IPS-NIHi7 (cell line): ENCODE results near the gene C9orf43.
"Not testable (repeated sequence)": the region's sequence is repeated elsewhere in the genome, so short reads cannot be mapped to it uniquely, and the experiment has no call there.

Experiments used
- DNase-seq: peaks from one replicate; pipeline ENCODE4 v3.0.0; 2012; ENCODE audit warnings: mixed read lengths; ENCODE audit errors: extremely low spot score

C9orf43 gene

DNA sequence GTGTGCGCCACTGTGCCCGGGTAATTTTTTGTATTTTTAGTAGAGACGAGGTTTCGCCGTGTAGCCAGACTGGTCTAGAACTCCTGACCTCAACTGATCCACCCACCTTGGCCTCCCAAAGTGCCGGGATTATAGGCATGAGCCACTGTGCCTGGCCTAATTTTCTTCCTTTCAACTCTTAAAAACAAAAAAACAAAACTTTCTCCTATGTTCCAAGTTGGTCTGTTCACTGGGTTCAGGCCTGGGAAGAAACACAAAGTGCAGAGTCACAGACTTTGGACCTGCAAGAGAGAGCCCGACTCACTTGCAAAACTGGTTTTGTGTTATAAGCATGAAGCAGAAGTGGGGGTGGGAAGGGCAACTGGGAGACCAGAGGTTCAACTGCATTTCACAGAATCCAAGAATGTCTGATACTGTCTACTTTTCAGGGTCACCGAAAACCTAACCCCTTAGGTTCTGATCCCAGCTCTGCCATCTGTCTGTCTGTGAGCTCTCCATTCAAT, 28.6 kb upstream of the C9orf43 start:
- no peak for DNase-seq

DNA sequence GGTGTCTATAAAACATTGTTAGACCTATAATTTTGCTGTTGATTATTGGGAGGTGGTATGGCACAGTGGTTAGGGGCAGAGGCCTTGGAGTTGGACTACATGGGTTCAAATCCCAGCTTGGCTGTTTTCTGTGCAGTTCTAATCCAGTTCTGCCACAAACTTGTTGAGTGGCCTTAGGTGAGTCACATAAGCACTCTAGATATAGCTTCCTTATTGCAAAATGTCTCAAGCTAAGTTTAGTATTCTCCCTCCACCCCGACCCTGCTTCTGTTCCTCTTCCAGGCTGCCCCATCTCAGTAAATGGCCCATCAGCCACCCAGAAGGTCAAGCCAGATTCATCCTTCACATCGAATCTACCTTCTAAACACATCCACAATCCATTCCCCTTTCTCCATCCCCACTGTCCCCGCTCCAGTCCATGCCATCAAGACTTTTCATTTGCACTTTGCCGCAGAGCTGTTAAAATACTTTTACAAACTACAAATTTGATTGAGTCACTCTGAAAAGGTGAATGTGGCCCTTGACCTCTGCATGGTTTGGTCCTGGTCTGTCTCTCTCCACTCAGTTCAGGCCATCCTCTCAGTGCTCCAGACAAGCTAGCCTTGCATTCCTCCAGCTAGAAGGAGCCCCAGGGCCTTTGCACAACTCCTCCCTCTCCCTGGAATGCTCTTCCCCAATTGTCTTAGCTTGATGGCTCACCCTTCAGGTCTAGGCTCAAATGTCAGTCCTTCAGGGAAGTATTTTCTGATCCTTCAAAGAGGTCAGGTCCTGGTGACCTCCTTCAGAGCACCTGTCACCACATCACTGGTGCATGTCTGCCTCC, 23.8 kb upstream of the C9orf43 start:
- DNase-seq = no peak

DNA sequence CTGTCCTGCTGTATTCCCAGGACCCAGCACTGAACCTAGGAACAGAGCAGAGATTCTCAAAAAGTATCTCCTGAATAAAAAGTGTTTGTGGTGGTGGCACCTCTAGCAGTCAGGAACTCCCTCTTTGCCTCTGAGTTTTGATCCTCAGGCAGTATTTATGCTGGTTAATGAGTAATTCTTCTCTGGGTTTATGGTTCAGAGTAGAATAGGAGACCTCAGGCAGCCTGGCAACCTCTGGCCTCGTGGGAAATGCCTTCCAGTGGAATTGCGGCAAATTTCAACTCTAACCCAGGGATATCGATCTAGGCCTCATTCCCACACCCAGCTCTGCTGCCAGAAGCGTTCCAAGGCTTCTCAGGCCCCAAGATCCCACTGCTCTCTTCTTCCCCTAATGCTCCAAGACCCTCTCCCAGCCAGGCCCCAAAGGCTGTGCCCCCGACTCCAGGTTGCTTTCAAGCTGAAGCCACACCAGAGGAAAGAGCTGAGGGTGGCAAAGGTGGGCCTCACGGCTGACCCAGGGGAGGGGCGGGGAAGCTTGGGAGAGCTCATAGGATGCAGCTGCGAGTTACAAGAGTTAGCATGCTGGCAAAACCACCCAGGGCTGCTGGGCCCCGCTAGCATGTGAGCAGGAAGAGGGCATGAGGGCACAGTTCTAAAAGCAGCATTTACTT, 22.9 kb upstream of the C9orf43 start:
- DNase-seq = no peak

DNA sequence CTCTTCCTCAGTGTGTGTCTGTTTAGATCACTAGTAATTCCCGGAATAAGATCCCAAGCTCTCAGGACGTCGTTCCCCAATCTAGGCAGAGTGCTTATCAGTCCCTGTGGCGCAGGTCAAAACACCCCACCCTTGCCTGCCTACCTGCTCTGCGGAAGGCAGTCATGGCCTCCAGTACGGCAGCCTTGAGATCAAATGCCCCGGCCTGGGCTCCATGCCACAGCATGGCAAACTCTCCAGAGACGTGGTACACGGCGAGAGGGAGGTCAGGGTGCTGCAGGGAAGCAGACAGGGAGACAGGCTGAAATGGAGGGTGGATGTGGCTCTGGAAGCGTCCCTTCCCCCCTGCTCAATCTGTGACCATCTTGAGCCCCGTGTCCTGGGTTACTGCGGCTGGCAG, 21.7 kb upstream of the C9orf43 start:
- DNase-seq = no peak

DNA sequence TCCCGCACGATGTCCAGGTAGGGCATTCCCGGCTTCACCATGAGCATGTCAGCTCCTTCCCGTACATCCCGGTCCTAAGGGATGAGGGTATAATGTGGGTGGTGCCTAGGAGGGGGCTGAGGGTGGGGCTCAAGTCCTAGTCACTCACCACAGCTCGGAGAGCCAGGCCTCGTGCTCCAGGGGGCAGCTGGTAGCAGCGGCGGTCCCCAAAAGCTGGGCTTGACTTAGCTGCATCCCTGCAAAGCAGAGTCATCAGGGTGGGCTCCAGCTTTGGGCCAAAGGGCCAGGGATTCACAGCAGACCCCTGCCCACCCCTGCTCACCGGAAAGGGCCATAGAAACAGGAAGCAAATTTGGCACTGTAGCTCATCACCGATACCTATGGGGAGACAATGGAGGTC, 21.1 kb upstream of the C9orf43 start:
- no peak for DNase-seq

DNA sequence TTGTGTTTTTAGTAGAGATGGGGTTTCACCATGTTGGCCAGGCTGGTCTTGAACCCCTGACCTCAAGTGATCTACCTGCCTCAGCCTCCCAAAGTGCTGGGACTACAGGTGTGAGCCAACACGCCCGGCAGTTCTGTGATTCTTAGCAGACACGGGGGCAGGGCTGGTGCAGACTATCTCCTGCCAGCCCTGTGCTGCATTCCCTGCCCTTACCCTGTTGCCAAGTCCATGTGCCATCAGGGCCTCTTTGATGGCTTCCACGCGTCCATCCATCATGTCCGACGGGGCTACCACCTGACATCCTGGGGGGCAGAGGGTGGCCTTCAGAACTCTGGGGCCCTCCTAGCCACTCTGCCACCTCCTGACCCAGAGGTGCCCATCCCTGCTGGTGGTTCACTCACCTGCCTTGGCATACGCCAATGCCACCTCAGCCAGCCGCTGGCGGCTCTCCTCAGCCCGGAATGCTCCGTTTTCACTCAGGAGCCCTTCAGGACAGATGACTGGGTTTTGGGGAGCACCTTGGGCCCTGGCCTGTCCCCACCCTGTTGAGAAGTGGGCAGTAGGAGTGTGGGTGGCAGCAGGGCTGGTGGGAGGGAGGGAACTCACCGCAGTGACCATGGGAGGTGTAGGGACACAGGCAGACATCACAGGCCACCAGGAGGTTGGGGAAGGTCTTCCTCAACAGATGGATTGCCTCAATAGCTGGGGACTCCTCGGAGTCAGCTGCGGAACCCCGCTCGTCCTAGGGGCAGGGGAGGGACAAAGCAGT, 20.2 kb upstream of the C9orf43 start:
- no peak for DNase-seq

DNA sequence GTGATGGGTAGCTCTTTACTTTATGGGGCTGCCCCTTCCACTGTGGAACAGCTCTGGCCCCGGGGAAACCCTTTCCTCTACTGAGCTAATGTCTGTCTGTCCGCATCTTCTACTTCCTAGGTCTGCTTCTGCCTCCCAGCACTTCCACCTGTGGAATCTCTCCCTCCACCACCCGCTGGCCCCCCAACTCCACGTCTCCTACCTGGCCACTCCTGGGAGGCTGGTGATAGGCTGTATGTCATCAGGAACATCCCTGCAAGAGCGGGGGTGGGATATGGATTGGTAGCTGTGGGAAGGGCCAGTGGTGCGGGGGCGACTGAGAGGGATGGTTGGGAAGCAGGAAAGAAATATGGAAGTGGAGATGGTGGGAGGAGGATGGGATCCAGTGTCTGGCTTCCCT, 18.6 kb upstream of the C9orf43 start:
- DNase-seq = no peak

DNA sequence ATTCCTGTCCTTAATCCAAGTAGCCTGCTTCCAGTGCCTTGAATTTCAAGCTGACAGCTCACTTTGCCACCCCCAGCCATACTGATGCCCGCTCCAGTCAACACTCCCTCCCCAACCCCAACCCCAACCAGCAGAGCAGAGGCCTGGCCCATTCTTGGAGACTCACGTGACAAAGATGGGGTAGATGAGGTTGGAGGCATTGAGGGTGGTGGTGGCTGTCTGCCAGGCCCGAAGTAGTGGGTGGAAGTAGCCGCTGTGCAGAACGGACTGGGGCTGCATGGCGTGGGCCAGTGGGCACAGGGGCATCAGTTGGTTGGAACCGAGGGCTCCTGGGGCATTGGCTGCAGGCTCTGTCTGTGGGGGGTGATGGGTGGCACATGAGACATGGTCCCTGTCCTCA, 17.3 kb upstream of the C9orf43 start:
- DNase-seq = no peak

DNA sequence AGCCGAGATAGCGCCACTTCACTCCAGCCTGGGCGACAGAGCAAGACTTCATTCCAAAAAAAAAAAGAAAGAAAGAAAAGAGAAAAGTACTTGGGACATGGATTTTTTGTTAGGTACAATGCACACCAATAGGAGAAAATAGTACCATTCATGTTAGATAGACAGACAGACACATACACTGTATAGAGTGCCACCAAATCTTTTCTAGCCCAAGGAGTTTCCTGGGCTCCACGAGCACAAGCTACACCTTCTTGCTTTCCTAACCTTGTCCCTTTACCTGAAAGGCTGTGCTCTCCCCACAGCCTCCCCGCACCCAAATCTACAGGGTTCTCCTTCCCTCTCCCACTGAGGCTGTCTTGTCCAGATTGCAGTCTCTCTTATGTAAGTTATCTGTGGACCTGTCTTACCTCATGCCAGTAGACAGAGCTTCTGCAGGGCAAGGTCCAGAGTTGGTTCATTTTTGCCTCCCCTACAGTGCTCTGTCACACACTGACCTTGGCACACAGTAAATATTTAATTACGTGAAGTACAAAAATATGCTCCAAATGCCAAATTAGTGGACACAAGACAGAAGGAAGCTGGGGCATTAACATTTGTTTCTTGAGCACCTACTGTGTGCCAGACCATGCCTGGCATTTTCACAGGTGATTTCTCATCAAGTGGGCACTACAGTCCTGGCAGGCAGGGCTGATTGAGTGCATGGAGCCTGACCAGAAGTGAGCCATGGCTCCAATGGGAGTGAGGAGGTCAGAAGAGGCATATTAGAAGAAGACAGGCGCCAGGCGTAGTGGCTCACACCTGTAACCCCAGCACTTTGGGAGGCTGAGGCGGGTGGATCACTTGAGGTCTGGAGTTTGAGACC, 15.3 kb upstream of the C9orf43 start:
- no peak for DNase-seq

DNA sequence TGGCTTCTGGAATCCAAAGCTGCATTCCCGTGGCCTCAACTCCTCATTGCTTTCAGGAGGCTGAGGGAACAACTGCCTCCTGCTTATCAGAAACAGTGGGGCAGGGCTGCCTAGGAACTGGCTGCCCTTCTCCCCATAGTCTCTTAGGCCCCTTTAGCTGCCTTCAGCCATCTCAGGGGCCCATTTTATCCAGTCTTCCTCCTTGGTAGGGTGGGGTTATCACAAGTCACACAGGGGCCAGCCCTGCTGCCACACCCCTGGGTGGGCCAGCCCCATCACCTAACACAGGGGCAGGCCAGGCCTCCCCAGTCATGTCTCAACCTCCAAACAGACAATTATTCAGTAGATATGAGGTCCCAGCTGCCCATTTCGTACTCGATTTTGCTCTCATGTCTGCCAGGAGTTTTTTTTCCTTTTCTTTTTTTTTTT, 13.3 kb upstream of the C9orf43 start:
- no peak for DNase-seq

DNA sequence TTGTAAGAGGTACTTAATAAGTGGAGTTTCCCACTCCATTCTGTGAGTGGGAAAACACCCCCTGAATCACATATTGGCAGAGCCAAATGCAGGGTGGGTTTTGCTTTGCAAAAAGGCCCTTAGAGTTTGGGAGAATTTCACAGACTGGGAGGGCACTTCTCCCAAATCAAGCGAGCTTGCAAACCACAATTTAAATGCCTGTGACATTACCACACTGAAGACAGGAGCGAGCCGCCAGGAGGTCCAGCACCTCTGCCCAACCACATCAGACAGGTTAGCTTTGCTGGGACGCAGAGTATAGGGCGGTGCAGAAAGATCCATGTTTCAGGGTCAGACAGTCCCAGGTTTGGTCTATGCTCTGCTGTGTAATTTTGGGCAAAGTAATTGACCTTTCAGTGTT, 11.8 kb upstream of the C9orf43 start:
- DNase-seq = no peak

DNA sequence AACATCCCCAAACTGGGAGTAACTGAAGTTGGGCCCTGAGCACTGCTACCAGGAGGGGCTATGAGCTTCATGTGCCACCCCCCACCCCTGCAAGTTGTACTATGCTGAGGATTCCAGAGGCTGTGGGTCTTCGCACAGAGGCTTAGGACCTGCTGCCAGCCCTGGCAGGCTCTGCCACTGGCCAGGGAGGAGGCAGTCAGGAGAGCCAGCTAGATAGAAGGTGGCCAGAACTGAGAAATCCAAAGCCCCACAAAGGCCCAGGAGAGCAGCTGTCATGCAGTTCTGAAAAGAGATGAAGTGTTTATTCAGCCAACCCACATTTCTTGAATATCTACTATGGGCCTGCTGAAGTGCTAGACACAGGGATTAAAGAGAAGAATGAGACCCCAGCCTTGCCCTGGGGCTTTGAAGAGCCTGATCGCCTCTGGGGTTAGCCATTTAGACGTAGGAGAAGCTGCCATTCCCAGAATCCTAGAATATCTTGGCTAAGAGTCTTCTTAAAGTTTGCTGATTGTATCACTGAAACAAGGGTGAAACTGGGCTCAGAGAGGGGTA, 10.8 kb upstream of the C9orf43 start:
- no peak for DNase-seq

DNA sequence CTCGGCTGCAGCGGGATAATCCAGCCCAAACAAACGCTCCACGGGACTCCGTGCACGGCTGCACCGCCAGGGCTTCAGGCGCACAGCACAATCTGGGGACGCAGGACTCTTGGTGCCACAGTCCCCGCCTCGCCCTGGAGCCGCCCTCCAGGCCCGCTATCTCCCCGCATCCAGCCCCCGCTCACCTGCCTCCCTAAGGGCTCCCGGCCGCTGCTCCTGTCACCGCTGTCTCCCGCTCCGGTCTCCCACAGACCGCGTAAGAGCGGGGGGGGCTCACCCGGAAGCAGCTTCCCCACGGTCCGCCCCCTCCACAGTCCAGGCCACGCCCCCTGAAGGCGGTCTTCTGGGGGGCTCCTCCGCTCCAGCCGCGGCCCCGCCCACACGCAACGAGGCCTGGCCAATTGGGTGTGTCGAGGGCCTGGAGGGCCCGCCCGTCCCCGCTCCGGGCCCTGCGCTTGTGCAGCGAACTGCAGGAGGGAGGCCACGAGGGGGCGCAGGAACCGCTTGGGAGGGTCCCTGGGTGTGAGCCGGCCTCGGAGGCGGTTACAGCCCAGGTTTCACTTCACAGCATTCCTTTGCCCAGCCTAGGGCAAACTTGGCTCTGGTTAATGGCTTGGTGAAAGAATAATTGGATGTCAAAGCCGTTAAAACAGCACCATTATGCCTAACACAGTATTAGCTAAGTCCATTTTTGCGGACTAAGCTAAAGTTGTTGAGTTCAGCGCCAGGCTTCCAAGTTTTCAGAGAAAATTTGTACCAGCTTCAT, 9.3 kb upstream of the C9orf43 start, which contains the start of gene ALAD:
Gene ALAD, minus strand, starts transcription at position 258 of the 766 bp plus-strand sequence. CDS start 7,725 bp downstream, outside the sequence.
- peak; percentile 100 for DNase-seq

DNA sequence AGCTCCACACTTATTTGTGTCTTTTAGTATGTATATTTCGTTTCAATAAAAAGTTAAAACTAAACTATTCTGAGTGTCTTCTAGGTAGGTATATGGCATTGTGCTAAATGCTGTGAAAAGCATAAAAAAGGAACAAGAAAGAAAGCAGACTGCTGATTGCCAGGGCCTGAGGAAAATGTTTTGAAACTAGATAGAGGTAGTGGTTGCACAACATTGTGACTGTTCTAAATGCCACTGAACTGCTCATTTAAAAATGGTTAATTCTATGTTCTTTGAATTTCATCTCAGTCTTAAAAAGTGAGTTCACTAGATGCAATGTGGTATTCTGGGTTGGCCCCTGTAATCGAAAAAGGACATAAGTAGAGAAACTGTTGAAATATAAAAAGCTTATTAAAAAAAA, 6.9 kb upstream of the C9orf43 start:
- DNase-seq = no peak

DNA sequence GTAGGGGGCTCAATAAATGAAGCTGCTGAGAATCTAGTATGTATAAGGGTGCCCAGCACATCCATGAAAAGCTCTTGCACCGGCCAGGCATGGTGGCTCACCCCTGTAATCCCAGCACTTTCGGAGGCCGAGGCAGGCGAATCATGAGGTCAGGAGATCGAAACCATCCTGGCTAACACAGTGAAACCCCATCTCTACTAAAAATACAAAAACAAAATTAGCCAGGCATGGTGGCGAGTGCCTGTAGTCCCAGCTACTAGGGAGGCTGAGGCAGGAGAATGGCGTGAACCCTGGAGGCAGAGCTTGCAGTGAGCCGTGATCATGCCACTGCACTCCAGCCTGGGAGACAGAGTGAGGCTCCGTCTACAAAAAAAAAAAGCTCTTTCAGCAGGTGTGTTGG, 4.2 kb upstream of the C9orf43 start:
- not testable (repeated sequence) for DNase-seq

DNA sequence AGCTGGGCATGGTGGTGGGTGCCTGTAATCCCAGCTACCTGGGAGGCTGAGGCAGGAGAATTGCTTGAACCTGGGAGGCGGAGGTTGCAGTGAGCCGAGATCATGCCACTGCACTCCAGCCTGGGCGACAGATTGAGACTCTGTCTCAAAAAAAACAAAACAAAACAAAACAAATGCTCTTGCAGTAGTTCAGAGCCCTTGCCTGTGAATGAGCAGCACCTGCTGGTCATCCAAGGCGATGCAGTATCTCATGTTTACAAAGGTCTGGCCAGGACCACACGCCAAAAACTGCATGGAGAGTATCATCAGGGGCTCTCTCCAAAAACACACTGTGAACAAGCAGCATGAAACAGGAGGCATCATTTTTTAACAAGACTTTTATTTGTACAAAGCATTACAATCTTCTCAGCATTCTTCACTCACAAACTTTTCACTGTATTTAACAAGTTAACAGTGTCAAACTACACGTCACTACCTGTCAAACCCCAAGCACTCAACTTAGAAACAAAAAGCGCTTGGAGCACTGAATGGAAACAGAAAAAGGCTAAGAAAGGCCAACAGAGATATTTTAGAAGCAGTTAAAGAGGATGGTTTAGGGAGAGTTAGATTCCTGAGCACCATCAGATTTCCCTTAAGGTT, 3.6 kb upstream of the C9orf43 start:
- DNase-seq = peak; percentile 51

DNA sequence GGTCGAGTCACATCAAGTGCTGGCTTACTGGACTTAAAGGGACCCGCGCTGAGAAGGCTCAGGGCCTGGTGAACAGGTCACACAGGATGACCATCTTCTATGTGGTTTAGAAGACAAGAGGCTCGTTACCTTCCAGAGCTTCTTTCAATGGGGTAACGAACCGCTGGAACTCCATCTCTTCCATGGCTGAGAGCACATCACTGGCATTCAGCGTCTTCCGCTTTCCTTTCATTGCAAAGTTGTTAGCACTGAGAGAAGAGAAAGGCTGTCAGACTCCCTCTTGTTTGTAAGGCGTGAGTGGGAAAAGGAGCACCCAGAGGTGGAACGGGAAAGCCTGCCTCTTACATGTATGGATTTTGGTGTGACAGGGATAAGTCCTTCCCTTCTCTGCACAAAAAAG, 1.1 kb upstream of the C9orf43 start:
- DNase-seq = no peak

DNA sequence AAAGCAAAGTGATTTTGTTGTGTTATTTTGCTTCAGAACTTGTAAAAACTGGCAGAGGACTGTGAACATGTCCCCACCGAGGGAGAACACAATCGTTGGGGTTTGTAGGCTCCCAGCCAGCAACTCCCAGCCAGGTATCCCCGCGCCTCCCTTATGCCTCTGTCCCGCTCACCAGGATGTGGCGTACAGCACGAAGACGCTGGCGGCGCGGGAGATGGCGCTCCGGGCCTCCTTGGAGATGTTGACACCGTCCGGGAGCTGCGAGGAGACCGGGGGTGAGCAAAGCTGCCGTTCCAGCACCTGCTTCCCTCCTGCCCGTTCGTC, 702 bp upstream of the C9orf43 start:
- no peak for DNase-seq

DNA sequence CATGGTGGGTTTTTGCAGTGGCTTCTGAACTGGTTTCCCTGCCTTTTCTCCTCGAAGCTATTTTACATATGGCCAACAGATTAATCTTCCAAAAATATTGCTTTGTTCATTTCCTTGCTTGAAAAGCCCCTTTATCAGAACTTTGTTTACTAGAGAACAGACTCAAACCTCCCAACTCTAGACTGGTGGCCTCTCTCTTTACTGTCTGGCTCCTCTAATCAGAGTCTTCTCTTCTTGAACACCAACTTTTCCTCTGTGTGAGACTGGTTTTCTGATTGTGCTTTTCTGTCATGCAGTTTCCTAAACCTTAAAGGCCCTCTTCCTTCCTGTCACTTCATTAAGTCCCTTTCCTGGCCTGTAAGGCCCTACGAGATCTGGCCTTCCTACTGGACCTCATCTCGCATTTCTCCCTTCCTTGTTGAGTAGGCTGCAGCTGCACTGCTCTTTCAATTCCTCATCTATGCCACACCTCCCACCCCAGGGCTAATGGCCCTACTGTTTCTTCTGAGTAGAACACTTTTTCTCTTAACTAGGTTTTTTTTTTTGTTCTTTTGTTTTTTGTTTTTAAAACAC, 5.7 kb downstream of the C9orf43 start:
- no peak for DNase-seq

DNA sequence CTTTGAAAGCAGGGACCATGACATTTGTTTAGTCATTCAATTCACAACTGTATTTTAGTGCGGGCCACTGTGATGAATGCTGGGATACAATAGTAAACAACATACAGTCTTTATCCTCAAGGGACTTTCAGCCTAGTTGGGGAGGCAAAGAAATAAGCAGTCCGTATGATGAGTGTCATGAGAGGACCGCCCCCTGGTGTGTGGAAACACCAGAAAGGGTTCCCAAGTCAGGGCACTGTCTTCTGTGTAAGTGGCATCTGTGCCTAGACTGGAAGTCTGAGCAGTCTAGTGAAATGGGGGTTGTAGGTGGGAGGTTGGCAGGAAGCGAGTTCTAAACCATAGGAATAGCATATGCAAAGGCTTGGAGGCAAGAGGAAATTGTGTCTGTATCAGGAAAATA, 6.8 kb downstream of the C9orf43 start:
- no peak for DNase-seq
